Measurements from ENCODE around the gene CORO2A. TPM values are rescaled to one million over a fixed set of nuclear protein-coding genes. Genes with fewer than 3 reads are reported as not detected.
"Not testable (repeated sequence)": the region's sequence is repeated elsewhere in the genome, so short reads cannot be mapped to it uniquely, and the experiment has no call there.

The CORO2A gene
- total RNA-seq, 1 experiment from 2014 or later = 4.3 TPM

DNA sequence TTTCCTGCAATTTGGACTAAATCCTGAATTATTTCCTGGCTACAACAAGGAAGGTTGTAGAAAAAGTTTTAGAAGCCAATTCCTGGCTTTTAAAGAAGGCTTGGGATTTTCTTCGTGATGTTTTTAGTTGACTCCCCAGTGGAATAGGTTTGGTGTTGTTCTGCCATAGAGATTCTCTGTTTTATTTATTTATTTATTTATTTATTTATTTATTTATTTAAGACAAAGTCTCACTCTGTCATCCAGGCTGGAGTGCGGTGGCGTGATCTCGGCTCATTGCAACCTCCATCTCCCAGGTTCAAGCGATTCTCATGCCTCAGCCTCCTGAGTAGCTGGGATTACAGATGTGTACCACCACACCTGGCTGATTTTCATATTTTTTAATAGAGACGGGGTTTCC, 75.3 kb downstream of the CORO2A start:
- DNase-seq (ENCODE audit: low read depth) = not testable (repeated sequence)

- DNase-seq (ENCODE audit: low read depth) = no peak
Measured at GRCh38 chr9:98109052-98109451, 83.4 kb downstream of the CORO2A start.

- no peak for DNase-seq (ENCODE audit: low read depth)
Measured at GRCh38 chr9:98108531-98109031, 83.9 kb downstream of the CORO2A start.

GRCh38 chr9:98107926-98108325, 84.5 kb downstream of the CORO2A start:
- no peak for DNase-seq (ENCODE audit: low read depth)

- DNase-seq (ENCODE audit: low read depth) = no peak
Measured at GRCh38 chr9:98105006-98105405, 87.4 kb downstream of the CORO2A start.

GRCh38 chr9:98104445-98104881, 88.0 kb downstream of the CORO2A start:
- DNase-seq (ENCODE audit: low read depth) = no peak

GRCh38 chr9:98101868-98102273, 90.6 kb downstream of the CORO2A start:
- DNase-seq (ENCODE audit: low read depth) = no peak

DNA sequence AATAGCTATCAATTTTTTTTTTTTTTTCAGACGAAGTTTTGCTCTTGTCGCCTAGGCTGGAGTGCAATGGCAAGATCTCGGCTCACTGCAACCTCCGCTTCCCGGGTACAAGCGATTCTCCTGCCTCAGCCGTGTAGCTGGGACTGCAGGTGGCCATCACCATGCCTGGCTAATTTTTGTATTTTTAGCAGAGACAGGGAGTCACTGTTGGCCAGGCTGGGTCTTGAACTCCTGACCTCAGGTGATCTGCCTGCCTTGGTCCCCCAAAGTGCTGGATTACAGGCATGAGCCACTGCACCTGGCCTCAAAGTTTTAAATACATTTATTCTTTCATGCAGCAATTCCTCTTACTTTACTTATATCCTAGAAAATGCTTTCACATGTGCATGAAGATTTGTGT, 91.0 kb downstream of the CORO2A start:
- DNase-seq (ENCODE audit: low read depth) = no peak

- no peak for DNase-seq (ENCODE audit: low read depth)
Measured at GRCh38 chr9:98100456-98100855, 92.0 kb downstream of the CORO2A start.

- DNase-seq (ENCODE audit: low read depth) = no peak
Measured at GRCh38 chr9:98099898-98100297, 92.5 kb downstream of the CORO2A start.

- DNase-seq (ENCODE audit: low read depth) = no peak
Measured at GRCh38 chr9:98099346-98099745, 93.1 kb downstream of the CORO2A start.

DNA sequence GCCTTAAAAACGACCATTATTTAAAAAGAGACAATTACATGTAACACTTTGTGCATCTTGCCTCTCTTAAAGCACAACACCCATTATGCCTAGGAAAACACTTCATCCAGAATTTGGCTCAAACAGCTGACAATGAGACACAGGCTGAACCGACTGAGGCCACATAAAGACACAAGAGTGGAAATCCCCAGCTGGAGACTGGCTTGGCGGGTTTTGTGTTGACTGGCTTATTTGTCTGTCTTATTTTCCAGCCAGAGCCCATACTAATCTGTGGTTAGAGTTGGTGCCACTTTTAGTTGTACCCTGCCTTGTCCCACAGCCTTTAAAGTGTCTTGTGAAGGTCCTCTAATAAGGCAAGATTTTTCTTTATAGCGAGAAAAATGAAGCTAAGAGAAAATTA, 94.6 kb downstream of the CORO2A start:
- no peak for DNase-seq (ENCODE audit: low read depth)

DNA sequence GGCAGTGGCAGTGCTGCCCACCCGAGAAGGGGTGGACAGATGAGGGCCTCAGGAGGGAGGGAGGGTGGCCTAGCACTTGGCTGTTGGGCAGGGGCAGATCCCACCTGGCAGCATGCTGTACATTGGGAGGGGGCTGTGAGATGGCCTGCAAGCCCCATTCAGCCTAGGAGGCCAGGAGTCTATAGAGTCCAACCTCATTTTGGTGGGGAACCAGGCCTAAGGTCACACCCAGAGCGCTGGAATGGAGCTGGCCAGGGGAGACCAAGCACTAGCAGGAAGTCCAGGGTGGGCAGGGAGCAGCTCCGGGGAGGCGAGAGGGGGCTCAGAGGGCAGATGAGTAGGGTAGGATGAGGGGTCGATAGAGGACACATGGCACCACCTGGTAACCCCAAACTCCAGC, 96.3 kb downstream of the CORO2A start:
- DNase-seq (ENCODE audit: low read depth) = no peak

GRCh38 chr9:98095401-98095800, 97.0 kb downstream of the CORO2A start:
- DNase-seq (ENCODE audit: low read depth) = no peak

- DNase-seq (ENCODE audit: low read depth) = no peak
Measured at GRCh38 chr9:98094851-98095250, 97.6 kb downstream of the CORO2A start.

DNA sequence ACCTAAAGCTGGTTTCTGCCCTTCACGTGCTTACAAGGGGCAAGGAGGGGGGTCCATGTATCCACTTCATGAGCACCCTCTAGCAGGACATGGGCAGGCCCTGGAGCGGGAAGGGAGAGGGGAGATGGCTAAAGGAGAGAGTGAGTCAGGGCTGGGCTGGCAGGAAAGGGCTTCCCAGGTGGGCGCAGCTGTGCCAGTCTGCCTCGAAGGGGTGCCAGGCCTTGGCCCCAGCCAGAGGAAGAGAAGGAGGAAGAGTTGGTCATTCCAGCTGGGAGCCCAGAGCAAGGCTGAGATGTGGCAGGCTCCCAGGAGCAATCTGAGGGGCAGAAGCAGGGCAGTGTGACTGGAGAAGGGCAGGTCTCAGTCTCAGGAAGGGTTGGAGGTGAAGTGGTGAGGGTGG, 98.1 kb downstream of the CORO2A start:
- no peak for DNase-seq (ENCODE audit: low read depth)

GRCh38 chr9:98092613-98092931, 99.9 kb downstream of the CORO2A start:
- DNase-seq (ENCODE audit: low read depth) = no peak

- no peak for DNase-seq (ENCODE audit: low read depth)
Measured at GRCh38 chr9:98091735-98092612, 100.5 kb downstream of the CORO2A start.

DNA sequence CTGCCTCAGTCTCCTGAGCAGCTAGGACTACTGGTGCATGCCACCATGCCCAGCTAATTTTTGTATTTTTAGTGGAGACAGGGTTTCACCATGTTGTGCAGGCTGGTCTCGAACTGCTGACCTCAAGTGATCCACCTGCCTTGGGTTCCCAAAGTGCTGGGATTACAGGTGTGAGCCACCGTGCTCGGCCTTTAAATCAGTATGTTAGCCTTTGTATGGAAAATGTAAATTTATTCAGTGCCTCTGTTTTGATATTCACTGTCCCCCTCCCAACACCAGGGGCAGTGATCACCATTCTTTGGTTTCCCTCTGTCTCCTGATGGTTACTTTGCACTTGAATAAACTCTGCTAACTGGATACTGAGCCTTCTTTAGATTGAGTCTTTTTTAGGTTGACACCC, 101.8 kb downstream of the CORO2A start:
- not testable (repeated sequence) for DNase-seq (ENCODE audit: low read depth)

DNA sequence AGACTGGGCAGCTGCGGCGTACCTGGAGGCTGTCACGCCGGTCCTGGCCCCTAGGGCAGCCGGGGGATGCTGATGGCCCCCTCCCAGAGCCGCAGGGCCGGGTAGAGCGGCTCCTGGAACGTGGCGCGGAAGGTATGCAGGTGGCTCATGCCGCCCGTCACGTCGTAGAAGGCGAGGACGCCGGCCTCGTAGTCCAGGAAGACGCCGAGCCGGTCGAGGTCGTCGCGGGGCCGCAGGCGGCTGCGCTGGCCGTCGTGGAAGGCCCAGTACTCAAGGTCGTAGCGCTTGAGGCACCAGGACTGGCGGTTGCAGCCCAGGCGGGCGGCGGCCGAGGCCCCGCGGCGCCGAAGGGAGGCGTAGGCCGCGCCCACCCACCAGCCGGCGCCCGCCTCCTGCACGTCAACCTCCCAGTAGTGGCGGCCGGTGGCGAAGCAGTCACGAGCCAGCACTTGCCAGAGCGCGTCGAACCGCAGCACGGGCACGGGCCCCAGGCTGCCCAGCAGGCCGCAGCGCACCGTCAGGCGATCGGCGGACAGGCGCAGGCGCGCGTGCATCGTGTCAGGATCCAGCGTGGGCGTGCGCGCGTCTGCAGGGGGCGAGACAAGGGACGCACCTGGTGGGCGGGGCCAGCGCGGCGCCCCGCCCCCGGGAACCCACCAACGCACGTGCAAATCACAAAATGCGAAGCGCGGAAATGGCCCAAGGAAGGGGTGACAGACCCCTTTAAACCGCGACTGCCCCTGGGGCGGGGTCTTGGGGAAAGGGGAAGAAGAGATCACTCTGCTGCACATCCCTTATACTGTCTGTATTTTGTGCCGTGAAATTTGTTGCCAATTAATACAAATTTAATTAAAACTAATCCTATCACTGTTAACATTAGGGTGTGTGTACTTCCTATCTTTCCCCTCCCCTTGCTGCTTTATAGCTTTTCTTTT, 104.8 kb downstream of the CORO2A start:
- no peak for DNase-seq (ENCODE audit: low read depth)

GRCh38 chr9:98086461-98086860, 106.0 kb downstream of the CORO2A start:
- no peak for DNase-seq (ENCODE audit: low read depth)

GRCh38 chr9:98085944-98086343, 106.5 kb downstream of the CORO2A start:
- peak; percentile 40 for DNase-seq (ENCODE audit: low read depth)

GRCh38 chr9:98085058-98085457, 107.4 kb downstream of the CORO2A start:
- no peak for DNase-seq (ENCODE audit: low read depth)

Measured in M059J (cell line).